H1 (cell line): Measurements from ENCODE around the gene BZW1. TPM values are rescaled to one million over a fixed set of nuclear protein-coding genes. Genes with fewer than 3 reads are reported as not detected.

Experiments used
- BRCA1 ChIP-seq: IDR thresholded peaks from 2 replicates; pipeline ENCODE4 v1.6.1; 2012; ENCODE audit warnings: low read depth, low read length, improper control_type of control experiment
- CHD7 ChIP-seq: fragments of 300-600 bp; sonication (generic); IDR thresholded peaks from 2 replicates; pipeline ENCODE4 v1.7.1; 2012; ENCODE audit warnings: low read length, moderate library complexity, mild to moderate bottlenecking, inconsistent platforms; ENCODE audit not compliant: insufficient replicate concordance
- MAX ChIP-seq: IDR thresholded peaks from 2 replicates; pipeline ENCODE4 v1.6.1; 2012; ENCODE audit warnings: inconsistent platforms
- SP1 ChIP-seq: IDR thresholded peaks from 2 replicates; pipeline ENCODE4 v1.6.1; 2011; ENCODE audit warnings: low read depth, low read length
- polyA plus RNA-seq, 7 experiments: library from polyadenylated mRNA; depleted of rRNA in 3 of 7; stranded (reverse) in 5 of 7; unstranded in 2 of 7; fragments of >200 nt in 5 of 7; fragments of 200-250 nt in 2 of 7; gene quantifications; 1 replicate in 5 of 7; 2 replicates in 1 of 7; 4 replicates in 1 of 7; pipeline versions ENCODE4 v1.2.1 to v1.2.3, GENCODE V29; 2011 to 2013; ENCODE audit warnings: missing spikeins in 2 of 7, mixed read lengths in 2 of 7
- total RNA-seq: library from RNA; stranded (reverse); fragmentation: NEBNext Ultra II Directional; extraction: Animal tissue kit (Norgen Biotek cat#: 25700); gene quantifications from 2 replicates; pipeline ENCODE4 v1.2.1, GENCODE V29; 2021

Gene BZW1
- total and polyA plus RNA-seq, 2 of the 8 experiments (the other 6 are each of a cell fraction or from before 2014, with no cell fraction given): 152 to 335 TPM

- TF ChIP-seq CHD7 (no peak), MAX (no peak), BRCA1 (no peak), SP1 (no peak)
Observed at GRCh38 chr2:200796561-200796960, 15.1 kb upstream of the BZW1 start (continued).
